Renal pelvis (tissue), 12 donors: Measurements from ENCODE around the gene ZNF25. TPM values are rescaled to one million over a fixed set of nuclear protein-coding genes. Genes with fewer than 3 reads are reported as not detected.
"Not testable (repeated sequence)": the region's sequence is repeated elsewhere in the genome, so short reads cannot be mapped to it uniquely, and the experiment has no call there.

Source experiments
- DNase-seq: peaks from one replicate; pipeline ENCODE4 v3.0.0-alpha.2; 2013
- long read RNA-seq, 16 experiments: transcript quantifications; one replicate each; lab custom pipeline, GENCODE V29; 2026
- polyA plus RNA-seq, 3 donors: library from polyadenylated mRNA; unstranded; fragments of 120-200 nt; gene quantifications; one replicate each; pipeline ENCODE4 v1.2.1, GENCODE V29; 2013; ENCODE audit not compliant: insufficient read length in 3 of 3

ZNF25 gene
- polyA plus RNA-seq, result 10 to 100 TPM; 10.5 to 14.0 (median 12.6) TPM
- long read RNA-seq, donor 1, full-length matches to known transcripts, result 1 of 1 reads
- long read RNA-seq, donor 1, partial matches to known transcripts, result 0 of 1 reads
- long read RNA-seq, donor 1, other reads (novel, unspliced or antisense), result 0 of 1 reads
- long read RNA-seq, donor 2, full-length matches to known transcripts, result 1 of 1 reads
- long read RNA-seq, donor 2, partial matches to known transcripts, result 0 of 1 reads
- long read RNA-seq, donor 2, other reads (novel, unspliced or antisense), result 0 of 1 reads
- long read RNA-seq, donor 3, full-length matches to known transcripts, result 6 of 6 reads
- long read RNA-seq, donor 3, partial matches to known transcripts, result 0 of 6 reads
- long read RNA-seq, donor 3, other reads (novel, unspliced or antisense), result 0 of 6 reads
- long read RNA-seq, donor 4, full-length matches to known transcripts, result 1 of 1 reads
- long read RNA-seq, donor 4, partial matches to known transcripts, result 0 of 1 reads
- long read RNA-seq, donor 4, other reads (novel, unspliced or antisense), result 0 of 1 reads
- long read RNA-seq, donor 5, full-length matches to known transcripts, result 2 of 2 reads
- long read RNA-seq, donor 5, partial matches to known transcripts, result 0 of 2 reads
- long read RNA-seq, donor 5, other reads (novel, unspliced or antisense), result 0 of 2 reads
- long read RNA-seq, donor 6, full-length matches to known transcripts, result 2 of 2 reads
- long read RNA-seq, donor 6, partial matches to known transcripts, result 0 of 2 reads
- long read RNA-seq, donor 6, other reads (novel, unspliced or antisense), result 0 of 2 reads
- long read RNA-seq, donor 7, full-length matches to known transcripts, result 2 of 2 reads
- long read RNA-seq, donor 7, partial matches to known transcripts, result 0 of 2 reads
- long read RNA-seq, donor 7, other reads (novel, unspliced or antisense), result 0 of 2 reads
- long read RNA-seq, donor 8, full-length matches to known transcripts, result 3 of 3 reads
- long read RNA-seq, donor 8, partial matches to known transcripts, result 0 of 3 reads
- long read RNA-seq, donor 8, other reads (novel, unspliced or antisense), result 0 of 3 reads
- long read RNA-seq, donor 9, full-length matches to known transcripts, result 3 of 3 reads
- long read RNA-seq, donor 9, partial matches to known transcripts, result 0 of 3 reads
- long read RNA-seq, donor 9, other reads (novel, unspliced or antisense), result 0 of 3 reads
- long read RNA-seq, donor 10, full-length matches to known transcripts, result 2 of 2 reads
- long read RNA-seq, donor 10, partial matches to known transcripts, result 0 of 2 reads
- long read RNA-seq, donor 10, other reads (novel, unspliced or antisense), result 0 of 2 reads
- long read RNA-seq, donor 11, full-length matches to known transcripts, result 2 of 2 reads
- long read RNA-seq, donor 11, partial matches to known transcripts, result 0 of 2 reads
- long read RNA-seq, donor 11, other reads (novel, unspliced or antisense), result 0 of 2 reads
- long read RNA-seq, donor 12, full-length matches to known transcripts, result 2 of 2 reads
- long read RNA-seq, donor 12, partial matches to known transcripts, result 0 of 2 reads
- long read RNA-seq, donor 12, other reads (novel, unspliced or antisense), result 0 of 2 reads
- long read RNA-seq, donor 13, full-length matches to known transcripts, result 1 of 7 reads
- long read RNA-seq, donor 13, partial matches to known transcripts, result 6 of 7 reads
- long read RNA-seq, donor 13, other reads (novel, unspliced or antisense), result 0 of 7 reads
- long read RNA-seq, donor 14, result 0 reads
- long read RNA-seq, donor 15, full-length matches to known transcripts, result 5 of 5 reads
- long read RNA-seq, donor 15, partial matches to known transcripts, result 0 of 5 reads
- long read RNA-seq, donor 15, other reads (novel, unspliced or antisense), result 0 of 5 reads
- long read RNA-seq, donor 16, result 0 reads

- peak; percentile 99 for DNase-seq
Observed at GRCh38 chr10:37976091-37976879, at the start of gene ZNF25. TSS of gene ZNF25 (minus strand) at chr10:37976647. CDS start at chr10:37971722, 4,925 bp downstream.

GRCh38 chr10:38025283-38025682 is 48.8 kb upstream of the ZNF25 start:
- DNase-seq, result no peak

DNA sequence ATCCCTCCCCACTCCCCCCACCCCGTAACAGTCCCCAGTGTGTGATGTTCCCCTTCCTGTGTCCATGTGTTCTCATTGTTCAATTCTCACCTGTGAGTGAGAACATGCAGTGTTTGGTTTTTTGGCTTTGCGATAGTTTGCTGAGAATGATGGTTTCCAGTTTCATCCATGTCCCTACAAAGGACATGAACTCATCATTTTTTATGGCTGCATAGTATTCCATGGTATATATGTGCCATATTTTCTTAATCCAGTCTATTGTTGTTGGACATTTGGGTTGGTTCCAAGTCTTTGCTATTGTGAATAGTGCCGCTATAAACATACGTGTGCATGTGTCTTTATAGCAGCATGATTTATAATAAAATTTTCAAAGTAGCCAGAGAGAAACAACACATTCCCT is 42.7 kb upstream of the ZNF25 start:
- not testable (repeated sequence) for DNase-seq

GRCh38 chr10:38016354-38016753 is 39.9 kb upstream of the ZNF25 start:
- DNase-seq, result no peak

GRCh38 chr10:38010119-38010903 is 33.9 kb upstream of the ZNF25 start, which contains the start of gene ZNF33A:
TSS of gene ZNF33A (plus strand) at chr10:38010675. CDS start at chr10:38012342, 1,667 bp downstream.
- peak; percentile 93 for DNase-seq

DNA sequence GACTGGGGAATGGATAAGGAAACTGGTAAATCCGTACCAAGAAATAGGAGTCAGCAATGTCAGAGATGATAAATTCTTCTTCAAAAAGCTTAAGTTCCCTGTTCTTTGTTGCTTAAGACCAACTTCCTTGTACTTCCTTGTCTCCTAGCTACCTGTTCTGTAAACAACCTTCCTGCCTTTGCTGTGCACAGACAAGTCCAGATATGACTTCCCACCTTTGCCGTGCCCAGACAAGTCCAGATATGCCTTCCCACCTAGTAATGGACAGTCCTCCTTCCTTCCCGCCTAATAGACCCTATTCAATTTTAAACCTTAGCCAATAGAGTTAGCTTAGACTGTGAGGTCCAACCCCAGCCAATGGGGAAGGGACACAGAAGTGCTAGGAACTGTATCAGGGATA is 31.5 kb upstream of the ZNF25 start:
- no peak for DNase-seq

DNA sequence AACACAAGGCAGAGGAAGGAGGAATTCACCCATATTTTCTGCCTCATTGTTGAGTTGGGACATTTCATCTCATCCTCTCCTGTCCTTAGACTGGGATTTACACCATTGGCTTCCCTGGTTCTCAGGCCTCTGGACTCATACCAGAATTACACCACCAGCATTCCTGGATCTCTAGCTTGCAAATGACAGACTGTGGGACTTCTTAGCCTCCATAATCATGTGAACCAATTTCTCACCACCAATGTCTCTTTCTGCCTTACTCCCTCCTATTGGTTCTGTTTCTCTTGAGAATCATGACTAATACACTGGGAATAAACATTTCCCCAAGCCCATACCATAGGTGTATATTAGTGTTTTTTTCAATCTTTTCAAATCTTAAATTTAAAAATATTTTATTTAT is 31.1 kb upstream of the ZNF25 start:
- no peak for DNase-seq

- DNase-seq, result no peak
Observed at GRCh38 chr10:38003588-38003987, 27.1 kb upstream of the ZNF25 start.

- DNase-seq, result no peak
Observed at GRCh38 chr10:38003026-38003425, 26.6 kb upstream of the ZNF25 start.

DNA sequence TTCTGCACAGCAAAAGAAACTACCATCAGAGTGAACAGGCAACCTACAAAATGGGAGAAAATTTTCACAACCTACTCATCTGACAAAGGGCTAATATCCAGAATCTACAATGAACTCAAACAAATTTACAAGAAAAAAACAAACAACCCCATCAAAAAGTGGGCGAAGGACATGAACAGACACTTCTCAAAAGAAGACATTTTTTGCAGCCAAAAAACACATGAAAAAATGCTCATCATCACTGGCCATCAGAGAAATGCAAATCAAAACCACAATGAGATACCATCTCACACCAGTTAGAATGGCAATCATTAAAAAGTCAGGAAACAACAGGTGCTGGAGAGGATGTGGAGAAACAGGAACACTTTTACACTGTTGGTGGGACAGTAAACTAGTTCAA is 24.0 kb upstream of the ZNF25 start:
- not testable (repeated sequence) for DNase-seq

- not testable (repeated sequence) for DNase-seq
Observed at GRCh38 chr10:37998920-37999319, 22.5 kb upstream of the ZNF25 start.

- DNase-seq, result no peak
Observed at GRCh38 chr10:37992083-37992482, 15.6 kb upstream of the ZNF25 start.

DNA sequence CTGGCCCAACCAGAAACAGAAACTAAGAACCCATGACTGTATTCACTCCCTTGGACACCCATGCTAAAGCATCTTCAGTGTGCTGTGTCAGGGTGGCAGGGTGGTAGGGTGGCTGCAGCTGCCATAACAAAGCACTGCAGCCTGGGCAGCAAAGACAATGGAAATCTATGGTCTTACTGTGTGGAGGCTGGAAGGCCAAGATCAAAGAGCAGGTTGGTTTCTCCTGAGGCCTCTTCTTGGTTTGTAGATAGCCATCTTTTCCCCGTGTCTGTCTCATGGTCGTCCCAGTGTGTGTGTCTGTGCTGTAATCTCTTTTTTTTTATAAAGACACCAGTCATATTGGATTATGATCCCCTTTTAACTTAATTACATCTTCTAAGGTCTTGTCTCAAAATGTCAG is 15.2 kb upstream of the ZNF25 start:
- DNase-seq, result no peak

GRCh38 chr10:37976880-37977203 is 395 bp upstream of the ZNF25 start:
- no peak for DNase-seq

DNA sequence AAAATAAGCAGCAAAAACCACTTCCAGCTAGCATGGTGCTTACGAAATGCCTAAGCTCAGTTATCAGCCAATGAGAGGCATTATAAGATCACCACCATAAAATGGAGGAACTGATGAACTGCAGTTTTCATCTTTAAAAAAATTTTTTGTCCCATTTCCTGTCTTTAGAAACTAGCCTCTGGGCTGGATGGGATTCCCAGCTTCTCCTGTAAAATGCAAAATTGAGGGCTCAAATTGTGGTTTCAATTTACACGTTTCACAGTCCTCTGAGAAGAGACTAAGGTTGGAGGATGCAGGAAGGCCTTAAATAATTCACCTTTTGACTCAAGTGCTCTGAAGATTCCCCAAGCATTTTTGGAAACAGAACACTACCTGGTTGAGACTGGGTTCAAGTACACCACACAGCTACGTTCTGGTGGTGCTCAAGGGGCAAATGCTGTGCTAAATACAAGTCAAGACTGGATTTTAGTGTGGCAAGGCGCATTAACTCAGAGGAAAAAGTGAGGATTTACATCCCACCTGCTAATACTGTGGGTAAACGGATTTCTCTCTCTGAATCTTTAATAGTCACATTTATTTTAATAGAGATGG is 951 bp downstream of the ZNF25 start:
- DNase-seq, result peak; percentile 20

- no peak for DNase-seq
Observed at GRCh38 chr10:37972396-37972795, 4.1 kb downstream of the ZNF25 start.

GRCh38 chr10:37965006-37965405 is 11.4 kb downstream of the ZNF25 start:
- DNase-seq, result no peak

GRCh38 chr10:37960591-37961137 is 15.8 kb downstream of the ZNF25 start:
- no peak for DNase-seq
